Inflammatory macrophage (primary cell): ENCODE data around the gene SPATA33.
A peak's percentile ranks its signal among the peaks of the same experiment; 100 is the strongest.

Experiments
- DNase-seq, 2 donors: peaks; one replicate each; pipeline ENCODE4 v3.0.0-alpha.2; 2020 to 2022
- total RNA-seq, 18 experiments: gene quantifications; one replicate each; lab custom pipeline; 2026; ENCODE audit warnings: mixed read lengths in 6 of 18, inconsistent platforms in 2 of 18; lab: John Stamatoyannopoulos, UW

SPATA33 gene
- 1.0 to 4.8 (median 2.6) reads per million in 18 experiments for total RNA-seq

DNA sequence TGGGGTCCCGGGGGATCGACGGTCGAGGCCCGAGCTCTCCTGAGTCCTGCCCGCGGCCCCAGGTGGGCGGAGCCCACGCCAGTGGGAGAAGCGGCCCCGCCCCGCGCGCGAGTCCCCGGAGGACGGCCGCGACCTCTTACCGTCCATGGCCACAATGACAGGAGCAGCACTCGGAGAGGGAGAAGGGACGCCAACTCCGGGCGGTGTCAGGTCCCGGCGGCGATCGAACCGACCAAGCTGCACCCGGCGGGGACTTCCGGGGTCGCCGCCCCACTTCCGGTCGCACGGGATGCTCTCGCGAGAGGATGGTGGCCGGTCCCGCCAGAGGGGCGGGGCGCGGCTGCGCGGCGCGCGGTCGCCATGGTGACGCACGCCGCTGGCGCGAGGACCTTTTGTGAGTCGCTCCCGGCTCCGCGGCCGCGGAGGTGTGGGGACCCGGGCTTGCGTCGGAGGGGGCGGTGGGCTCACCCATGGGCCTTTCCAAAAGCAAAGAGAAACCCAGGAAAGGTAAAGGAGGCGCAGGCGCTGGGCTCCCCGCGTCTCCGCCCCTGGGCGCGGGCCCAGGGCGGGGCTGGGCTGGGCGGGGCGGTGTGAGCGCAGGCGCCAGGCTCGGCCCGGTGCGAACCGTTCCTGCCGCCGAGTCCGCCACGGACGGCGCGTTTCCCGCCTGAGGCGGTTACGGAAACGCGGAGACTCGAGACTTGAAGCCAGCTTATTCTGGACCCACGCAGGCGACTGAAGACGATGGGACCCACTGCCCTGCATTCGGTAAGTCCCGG is at the start of gene SPATA33, which contains the start of gene CHMP1A:
TSS of gene SPATA33 (plus strand) at position 395 of the 779 bp plus-strand sequence. CDS start at position 471, 76 bp downstream.
TSS of gene CHMP1A (minus strand) at position 267 of the 779 bp plus-strand sequence. CDS start at position 147, 120 bp downstream.
- peak; percentile 86 to 92 for DNase-seq

DNA sequence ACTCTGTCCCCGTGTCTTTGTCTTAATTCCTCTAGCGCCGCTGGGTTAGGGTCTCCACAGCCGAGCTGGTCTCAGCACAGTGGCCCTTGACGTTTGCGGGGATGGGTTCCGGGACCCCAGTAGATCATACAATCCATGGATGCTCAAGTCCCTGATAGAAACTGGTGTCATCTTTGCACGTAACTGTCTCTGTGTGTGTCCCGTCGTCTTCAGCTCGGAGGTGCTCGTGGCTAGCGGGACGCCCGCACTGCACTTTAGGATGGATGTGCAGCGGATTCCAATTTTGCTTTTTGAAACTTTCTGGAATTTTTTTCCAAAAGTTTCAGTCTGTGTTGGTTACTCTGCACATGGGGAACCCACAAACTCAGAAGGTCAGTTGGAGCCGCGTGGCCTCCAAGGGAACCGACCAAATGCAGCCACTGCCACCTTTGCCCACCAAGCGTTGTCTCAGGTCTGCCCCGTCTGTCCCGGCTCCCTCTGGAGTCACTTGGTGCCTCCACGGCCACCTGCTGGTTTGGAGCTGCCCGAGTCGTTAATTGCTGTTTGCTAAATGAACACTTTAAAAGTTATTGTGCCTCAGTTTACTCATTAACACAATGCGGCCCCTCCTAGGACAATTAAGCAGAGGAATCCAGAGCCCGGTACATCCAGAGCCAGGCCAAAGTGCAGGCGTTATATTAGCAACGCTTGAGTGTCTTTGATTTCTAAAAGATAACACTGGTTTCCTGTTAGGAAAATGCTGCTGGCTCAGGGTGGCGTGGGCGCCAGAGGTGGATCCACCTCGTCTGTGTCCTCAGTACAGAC is 49.5 kb upstream of the SPATA33 start:
- no peak for DNase-seq

DNA sequence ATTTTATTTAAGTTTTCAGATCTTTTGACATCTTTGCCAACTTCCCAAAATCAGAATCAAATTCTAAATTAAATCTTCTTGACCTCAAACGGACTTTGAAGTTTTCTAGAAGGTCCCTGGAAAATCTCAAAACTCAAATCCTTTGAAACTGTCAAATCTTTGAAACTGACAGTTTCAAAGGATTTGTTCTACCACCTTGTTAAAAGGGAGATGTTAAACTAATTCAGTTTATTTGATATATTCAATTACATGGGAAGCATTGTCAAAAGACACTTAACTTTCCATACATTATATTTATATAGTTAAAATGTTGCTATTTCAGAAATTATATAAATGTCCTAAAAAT is 47.6 kb upstream of the SPATA33 start:
- DNase-seq: no peak

DNA sequence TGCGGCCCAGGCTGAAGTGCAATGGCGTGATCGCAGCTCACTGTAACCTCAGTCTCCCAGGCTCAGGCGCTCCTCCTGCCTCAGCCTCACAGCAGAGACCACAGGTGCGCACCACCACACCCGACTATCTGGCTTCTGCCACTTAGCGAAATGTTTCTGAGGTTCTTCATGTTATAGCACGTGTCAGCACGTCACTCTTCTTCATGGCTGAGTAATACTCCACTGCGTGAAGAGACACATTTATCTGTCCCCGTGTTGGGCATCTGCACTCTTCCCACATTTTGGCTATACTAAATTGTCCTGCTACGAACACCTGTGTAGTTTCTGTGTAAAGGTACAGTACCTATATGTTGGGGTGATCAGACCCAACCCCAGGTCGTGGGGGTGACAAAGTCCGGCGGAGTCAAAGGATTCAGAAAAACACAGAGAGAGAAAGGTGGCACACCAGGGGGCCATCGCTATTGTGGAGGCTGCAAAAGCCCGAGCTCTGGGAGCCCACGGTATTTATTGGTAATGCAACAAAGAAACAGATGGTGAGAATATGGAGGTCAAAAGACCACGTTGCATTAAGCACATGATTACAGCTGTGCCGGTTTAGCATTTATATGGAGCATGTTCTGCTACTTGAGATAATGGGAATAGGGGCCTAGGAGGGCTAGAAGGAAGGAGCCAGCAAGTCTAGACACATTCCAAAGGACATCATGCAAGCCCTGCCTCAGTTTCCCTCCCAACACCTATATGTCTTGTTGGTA is 45.0 kb upstream of the SPATA33 start:
- DNase-seq: no peak

DNA sequence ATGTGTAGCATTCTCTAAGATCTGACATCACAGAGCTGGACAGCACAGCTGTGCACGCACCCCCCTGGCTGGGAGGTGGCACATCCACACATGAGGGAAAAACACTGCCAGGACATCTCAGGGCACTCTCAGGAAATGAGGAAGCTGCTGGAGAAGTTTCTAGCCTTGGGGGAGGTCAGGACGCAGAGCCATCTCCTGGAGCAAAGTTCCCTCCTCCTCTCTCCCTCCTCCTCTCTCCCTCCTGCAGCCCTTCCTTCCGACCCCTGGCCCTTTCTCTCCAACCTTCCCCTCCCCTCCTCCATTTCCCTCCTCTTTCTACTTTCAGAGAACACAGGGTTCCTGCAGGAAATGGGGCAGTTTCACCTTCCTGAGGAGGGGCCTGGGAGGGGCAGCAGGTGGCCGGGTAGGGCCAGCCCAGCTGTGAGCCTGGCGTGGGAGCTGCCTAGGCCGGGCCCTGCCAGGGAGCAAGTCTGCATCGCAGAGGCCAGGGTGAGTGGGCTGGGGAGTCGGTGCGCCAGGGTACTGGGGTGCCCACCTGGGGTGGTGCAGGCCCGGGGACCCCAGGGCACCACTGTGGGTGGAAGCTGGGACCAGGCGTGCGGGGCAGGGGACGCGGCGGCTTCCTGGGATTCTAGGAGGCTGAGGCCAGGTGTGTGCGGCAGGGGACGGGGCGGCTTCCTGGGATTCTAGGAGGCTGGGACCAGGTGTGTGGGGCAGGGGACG is 44.2 kb upstream of the SPATA33 start, which contains the start of gene DPEP1:
TSS of gene DPEP1 (plus strand) at position 412 of the 723 bp plus-strand sequence. CDS start 16,769 bp downstream, outside the sequence.
- peak; percentile 27 to 52 for DNase-seq

DNA sequence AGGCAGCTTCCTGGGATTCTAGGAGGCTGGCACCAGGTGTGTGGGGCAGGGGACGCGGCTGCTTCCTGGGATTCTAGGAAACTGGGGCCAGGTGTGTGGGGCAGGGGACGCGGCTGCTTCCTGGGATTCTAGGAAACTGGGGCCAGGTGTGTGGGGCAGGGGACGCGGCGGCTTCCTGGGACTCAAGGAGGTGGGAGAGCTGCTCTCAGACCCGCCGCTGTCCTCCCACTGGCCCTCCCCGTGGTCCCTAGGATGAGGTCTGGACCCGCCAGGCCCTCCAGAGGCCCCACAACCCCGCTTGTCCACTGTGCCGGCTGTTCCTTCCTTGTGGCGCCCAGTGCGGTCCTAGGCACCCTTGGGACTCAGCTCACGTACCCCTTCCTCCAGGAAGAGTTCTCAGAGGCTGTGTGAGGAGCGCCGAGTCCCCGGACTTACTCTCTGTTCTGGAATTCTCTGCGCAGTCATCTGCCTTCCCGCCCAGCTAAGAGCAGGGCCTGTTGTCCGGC is 43.6 kb upstream of the SPATA33 start:
- DNase-seq: no peak

DNA sequence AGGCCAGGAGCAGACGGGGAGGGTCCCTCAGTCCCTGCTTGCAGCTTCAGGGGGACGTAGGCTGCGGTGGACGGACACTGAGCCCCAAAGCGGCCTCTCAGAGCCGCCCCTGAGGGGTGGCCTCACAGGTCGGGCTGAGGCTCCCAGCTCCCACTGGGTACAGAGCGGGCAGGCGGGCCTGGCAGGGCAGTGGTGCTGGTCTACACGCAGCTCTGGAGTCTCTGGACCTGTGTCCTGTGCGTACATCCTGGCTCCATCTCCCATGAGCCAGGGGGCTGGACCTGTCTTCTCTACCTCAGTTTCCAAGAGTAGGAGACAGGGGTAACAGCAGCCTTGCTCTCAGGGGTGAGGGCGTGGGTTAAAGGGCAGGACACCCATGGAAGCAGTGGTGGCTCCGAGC is 42.5 kb upstream of the SPATA33 start:
- DNase-seq: no peak

DNA sequence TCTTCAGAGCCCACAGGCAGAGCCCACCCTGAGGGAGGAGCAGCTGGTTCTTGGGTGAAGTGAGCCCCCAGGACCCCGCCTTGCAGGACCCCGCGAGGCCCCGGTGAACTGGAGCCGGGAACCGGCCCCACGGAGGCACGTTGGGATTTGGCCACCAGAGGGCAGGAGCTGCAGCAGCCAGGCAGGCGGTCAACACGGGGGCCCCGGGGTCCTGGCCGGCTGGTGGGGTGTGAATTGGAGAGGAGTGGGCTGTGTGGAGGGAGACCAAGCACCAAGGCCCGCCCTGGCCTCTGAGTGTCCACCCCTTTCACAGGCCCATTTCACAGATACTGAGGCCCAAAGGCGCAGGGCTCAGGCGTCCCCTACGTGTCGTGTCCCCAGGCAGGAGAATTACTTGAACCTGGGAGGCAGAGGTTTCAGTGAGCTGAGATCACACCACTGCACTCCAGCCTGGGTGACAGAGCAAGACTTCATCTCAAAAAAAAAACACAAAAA is 42.0 kb upstream of the SPATA33 start:
- peak; percentile 5 to 21 for DNase-seq

DNA sequence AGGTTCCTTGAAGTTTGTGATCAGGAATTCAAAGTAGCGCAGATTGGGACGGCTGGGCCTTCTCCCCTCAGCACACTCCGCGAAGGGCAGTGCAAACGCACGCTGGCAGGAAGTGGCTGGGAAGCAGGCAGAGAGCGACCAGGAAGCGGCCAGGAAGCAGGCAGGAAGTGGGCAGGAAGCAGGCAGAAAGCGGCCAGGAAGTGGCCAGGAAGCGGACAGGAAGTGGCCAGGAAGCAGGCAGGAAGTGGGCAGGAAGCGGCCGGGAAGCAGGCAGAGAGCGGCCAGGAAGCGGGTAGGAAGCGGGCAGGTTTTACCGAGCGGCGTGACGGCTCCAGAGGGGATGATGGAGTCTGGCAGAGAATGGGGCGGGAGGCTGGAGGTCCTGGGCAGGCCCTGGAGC is 41.0 kb upstream of the SPATA33 start:
- DNase-seq: no peak

DNA sequence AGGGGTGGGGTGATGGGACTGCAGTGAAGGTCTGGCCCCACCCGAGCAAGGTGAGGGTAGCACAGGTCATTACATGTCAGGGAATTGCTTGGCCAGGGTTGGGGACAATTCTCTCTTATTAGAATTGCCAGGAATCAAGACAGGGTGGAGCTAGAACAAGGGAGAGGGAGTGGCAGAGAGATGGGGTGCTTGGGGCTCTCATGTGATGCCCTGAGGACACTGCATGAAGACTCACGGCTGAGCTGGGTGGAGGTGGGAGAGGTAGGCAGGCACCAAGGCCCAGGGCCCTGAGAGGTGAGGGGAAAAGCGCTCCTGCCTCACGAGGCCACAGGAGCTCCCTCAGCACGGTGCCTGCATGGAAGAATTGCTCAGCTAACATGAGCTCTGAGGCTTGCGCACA is 40.6 kb upstream of the SPATA33 start:
- no peak for DNase-seq

DNA sequence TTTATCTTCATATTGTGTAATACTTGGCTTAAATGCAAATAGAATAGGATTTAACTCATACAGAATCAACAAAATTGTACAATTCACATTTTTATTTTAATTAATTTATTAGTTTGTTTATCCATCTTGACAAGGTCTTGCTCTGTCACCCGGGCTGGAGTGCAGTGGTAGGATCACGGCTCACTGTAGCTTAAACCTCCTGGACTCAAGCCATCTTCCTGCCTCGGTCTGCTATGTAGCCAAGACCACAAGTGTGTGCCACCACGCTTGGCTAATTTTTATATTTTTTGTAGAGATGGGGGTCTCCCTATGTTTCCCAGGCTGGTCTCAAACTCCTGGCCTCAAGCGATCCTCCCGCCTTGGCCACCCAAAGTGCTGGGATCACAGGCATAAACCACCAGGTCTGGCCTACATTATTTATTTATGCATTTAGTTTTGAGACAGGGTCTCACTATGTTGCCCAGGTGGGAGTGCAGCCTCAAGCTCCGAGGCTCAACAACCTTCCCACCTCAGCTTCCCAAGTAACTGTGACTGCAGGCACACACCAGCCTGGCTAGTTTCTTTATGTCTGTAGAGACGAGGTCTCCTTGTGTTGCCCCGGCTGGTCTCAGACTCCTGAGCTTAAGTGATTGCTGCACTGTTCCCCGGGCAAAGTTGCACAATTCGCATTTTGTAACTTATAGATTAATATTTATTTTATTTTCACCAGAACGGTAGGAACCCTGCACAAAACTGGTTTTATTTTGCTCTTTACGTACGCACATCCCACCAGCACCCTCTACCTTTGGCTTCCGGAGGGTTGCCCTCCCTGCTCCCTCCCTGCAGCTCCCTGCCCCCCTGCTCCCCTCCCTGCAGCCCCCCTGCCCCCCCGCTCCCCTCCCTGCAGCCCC is 39.3 kb upstream of the SPATA33 start:
- no peak for DNase-seq

DNA sequence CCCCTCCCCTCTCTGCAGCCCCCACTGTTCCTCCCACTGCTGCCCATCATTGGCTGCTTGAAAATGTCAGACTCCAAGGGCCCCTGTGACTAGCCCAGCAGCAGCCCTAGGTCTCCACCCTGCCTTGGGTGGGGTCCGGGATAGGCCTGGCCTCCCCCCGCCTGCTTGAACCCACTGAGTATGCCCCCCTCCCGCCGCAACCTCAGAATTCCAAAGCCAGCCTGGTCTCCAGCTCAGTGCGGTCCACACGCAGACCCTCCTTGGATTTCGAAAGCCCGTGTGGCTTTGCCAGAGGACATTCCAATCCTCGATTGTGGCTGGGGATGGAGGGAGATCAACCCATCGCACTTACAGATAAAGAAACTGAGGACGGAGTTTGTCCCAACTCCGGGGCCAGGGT is 37.8 kb upstream of the SPATA33 start:
- no peak for DNase-seq

DNA sequence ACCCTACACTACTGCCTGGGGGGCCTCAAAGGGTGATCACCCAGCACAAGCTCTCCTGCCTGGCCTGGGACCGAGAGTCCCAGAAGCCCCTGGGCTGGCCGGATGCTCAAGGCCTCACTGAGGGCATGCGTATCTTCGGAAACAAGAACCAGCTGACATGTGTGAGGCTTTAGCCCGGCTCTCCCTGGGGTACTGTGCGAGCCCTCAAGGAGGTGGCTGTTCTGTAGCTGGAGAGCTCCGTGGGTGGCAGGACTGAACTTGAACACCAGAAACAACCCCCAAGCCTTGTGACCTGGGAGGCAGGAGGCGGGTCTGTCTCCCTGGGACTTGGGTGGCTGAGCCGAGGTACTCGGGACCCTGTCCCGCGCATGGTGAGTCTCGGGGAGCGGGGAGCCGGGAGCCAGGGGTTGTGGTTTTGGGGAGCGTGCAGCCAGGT is 37.2 kb upstream of the SPATA33 start:
- no peak for DNase-seq

DNA sequence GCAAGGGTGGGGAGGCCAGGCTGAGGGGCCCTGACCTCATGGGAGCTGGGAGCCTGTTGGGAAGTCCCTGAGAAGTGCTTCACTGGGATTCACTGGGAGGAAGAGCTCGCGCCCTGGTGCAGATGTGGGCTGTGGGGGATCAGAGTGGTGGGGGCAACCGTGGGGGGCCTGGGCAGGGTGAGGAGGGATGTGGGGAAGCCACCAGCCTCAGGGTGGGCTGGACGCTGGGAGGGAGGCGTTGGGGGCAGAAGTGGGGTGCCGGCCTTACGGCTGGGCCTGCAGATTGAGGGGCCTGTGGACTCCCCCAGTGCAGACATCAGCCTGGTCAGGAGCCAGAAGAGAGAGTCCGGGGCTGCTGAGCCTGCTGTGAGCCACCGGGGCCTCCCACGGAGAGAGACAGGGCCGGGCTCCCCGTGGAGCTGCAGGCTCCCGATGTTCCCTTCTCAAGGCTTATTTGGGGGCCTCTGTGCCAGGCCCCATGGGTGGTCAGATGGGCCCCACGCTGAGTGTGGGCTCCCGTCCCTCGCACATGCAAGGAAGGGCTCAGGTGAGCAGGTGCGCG is 36.4 kb upstream of the SPATA33 start:
- no peak for DNase-seq

DNA sequence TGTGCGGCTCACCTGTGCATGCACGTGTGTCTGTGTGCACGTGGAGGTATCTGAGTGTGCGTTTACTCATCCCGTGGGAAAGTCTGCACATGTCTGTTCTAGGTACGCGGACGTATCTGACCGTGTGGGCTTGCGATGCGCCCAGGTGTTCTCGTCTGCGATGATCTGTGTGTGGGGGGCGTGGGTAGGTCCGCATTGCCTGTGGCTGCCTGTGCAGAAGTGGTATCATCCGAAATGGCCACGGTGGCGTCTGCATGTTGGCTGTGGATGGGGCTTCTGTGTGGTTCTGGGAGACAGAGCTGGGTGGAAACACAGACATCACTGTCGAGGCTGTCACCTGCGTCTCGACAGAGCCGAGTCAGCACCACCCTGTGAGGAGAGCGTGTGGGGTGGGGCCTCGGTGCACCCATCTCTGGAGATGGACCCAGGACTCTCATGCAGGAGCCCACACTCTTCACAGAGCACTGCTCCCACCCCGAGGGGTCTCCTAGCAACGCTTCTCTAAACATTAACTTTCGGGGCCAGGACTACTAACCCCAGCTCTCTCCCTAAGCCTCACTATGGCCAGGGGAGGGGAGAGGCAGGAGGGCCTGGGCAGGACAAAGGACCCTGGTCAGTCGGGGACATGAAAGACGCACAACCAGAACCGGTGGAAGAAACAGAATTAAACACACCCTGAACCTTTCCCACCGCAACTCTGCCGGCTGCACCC is 35.8 kb upstream of the SPATA33 start:
- DNase-seq: no peak

DNA sequence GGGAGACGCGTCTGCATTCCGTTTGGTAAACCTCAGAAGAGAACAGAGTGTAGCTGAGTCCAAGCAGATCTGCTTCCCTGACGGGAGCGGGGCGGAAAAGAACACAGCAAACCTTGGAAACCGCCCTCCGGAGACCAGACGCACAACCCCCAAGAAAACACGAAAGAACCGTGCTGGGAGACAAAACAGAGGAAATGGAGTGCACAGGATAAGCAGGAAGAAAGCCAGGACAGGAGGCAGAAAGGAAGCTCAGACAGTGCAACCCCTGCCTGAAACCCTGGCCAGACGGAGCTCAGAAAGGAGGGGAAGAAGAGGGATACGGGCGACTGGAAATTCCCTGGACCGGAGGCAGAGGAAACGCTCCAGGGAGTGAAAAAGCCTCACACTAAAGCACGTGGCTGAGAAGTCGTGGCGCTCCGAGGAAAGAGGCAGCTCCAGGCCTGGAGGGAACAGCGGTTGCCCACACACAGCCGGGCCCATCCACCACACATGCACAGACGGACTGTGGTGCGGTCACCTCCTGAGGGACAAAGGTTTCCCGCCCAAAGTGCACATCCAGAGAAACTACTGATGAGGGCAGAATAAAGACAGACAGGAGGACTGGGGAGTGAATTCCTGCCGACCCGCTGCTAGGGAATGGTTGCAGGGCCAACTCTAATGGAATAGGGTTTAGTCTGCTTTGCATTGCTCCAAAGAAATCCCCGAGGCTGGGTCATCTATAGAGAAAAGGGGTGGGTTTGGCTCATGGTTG is 34.0 kb upstream of the SPATA33 start:
- no peak for DNase-seq

DNA sequence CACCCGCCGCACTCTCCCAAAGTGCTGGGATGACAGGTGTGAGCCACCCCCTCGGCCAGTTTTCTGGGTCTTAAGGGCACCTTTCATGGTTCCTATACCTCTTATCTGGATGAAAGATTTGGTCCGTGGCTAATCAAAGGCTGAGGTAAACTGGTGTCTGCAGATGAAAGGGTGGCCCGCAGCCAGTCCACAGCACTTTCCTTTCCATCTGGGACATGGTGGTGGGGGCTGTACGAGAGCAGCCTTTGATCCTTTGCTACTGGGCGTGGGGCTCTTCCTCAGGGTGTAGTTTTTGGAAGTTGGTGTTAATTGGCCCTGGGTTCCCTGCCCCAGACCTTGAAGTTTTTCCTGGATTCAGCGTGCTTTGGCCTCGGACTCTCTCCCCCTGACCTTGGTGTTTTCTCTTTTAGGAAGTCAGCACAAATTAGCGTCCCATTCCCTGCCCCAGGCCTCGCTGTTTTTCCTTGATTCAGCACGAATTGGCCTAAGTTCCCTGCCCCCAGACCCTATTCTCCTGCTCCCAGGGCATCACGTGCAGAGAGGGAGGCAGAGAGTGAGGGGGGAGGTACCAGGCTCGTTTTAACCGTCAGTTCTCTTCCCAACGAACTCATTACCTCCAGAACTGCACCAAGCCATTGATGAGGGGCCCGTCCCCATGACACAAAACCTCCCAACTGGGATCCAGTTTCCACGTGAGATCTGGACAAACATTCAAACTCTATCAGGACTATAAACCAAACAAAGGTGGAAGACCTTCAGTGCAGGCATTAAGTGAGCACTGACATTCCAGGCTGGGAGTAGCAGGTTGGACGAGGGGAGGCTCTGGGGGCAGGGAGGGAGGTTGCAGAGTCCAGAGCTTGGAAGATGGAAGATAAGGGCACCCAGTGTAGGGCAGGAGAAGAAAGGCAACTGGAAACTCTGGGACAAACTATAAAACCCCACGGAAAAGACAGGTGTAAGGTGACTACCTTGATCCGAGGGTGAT is 32.6 kb upstream of the SPATA33 start:
- no peak for DNase-seq
